ENCODE data around the gene AGPAT3.

Gene AGPAT3

GRCh38 chr21:43866659-43867331, 1.8 kb downstream of the AGPAT3 start (continued):
- peak; percentile 79 for TF ChIP-seq KLF1 (tag by site-specific recombination; IDR thresholded peaks at IDR 0.05)
- TF ChIP-seq KLF17 (tag by site-specific recombination; IDR thresholded peaks at IDR 0.05), result peak; percentile 34; the same call in 1 of the 2 replicates
- TF ChIP-seq ZNF354C (tag by site-specific recombination; IDR thresholded peaks at IDR 0.05; ENCODE audit: borderline replicate concordance, low read depth), result no peak
- TF ChIP-seq ZBTB44 (tag by site-specific recombination; IDR thresholded peaks at IDR 0.05), result peak; percentile 38; the same call in 1 of the 2 replicates
- no peak for TF ChIP-seq ZNF362 (tag by site-specific recombination; IDR thresholded peaks at IDR 0.05)
- TF ChIP-seq ZNF121 (tag by site-specific recombination; IDR thresholded peaks at IDR 0.05), result 0 out of 2 replicates have a peak, but pooled peaks have one; percentile 28
- no peak for TF ChIP-seq GLI2 (tag by site-specific recombination; IDR thresholded peaks at IDR 0.05; ENCODE audit: borderline replicate concordance, low read depth)
- no peak for TF ChIP-seq ZNF560 (tag by site-specific recombination; IDR thresholded peaks at IDR 0.05; ENCODE audit: borderline replicate concordance)
- TF ChIP-seq KLF7 (tag by site-specific recombination; IDR thresholded peaks at IDR 0.05; ENCODE audit: borderline replicate concordance), result peak; percentile 50; the same call in 1 of the 2 replicates
- no peak for TF ChIP-seq ZNF423 (tag by site-specific recombination; IDR thresholded peaks at IDR 0.05)
- peak; percentile 95 for TF ChIP-seq ZBTB20 (tag by site-specific recombination; IDR thresholded peaks at IDR 0.05)
- TF ChIP-seq ZNF140 (tag by site-specific recombination; IDR thresholded peaks at IDR 0.05), result no peak
- 0 out of 2 replicates have a peak, but pooled peaks have one; percentile 18 for TF ChIP-seq WT1 (tag by site-specific recombination; IDR thresholded peaks at IDR 0.05)
- peak; percentile 18; the same call in 1 of the 2 replicates for TF ChIP-seq ZEB2 (tag by site-specific recombination; IDR thresholded peaks at IDR 0.05)
- no peak for TF ChIP-seq ZNF768 (tag by site-specific recombination; IDR thresholded peaks at IDR 0.05)
- TF ChIP-seq ZBTB1 (tag by site-specific recombination; IDR thresholded peaks at IDR 0.05), result no peak
- no peak for TF ChIP-seq ZNF529 (tag by site-specific recombination; IDR thresholded peaks at IDR 0.05; ENCODE audit: insufficient replicate concordance)
- 0 out of 2 replicates have a peak, but pooled peaks have one; percentile 9 for TF ChIP-seq CTCF (tag by site-specific recombination; IDR thresholded peaks at IDR 0.05)
- 0 out of 2 replicates have a peak, but pooled peaks have one; percentile 4 for TF ChIP-seq PRDM1 (tag by site-specific recombination; IDR thresholded peaks at IDR 0.05)
- TF ChIP-seq ZNF580 (tag by site-specific recombination; IDR thresholded peaks at IDR 0.05), result no peak
- TF ChIP-seq FEZF1 (tag by site-specific recombination; IDR thresholded peaks at IDR 0.05), result peak; percentile 28; the same call in 1 of the 2 replicates
- TF ChIP-seq ZNF394 (tag by site-specific recombination; IDR thresholded peaks at IDR 0.05; ENCODE audit: borderline replicate concordance), result no peak
- no peak for TF ChIP-seq GFI1B (tag by site-specific recombination; IDR thresholded peaks at IDR 0.05)
- no peak for TF ChIP-seq MYNN (tag by site-specific recombination; IDR thresholded peaks at IDR 0.05; ENCODE audit: borderline replicate concordance)
- TF ChIP-seq ZNF843 (tag by site-specific recombination; IDR thresholded peaks at IDR 0.05), result no peak
- TF ChIP-seq ZNF274 (IDR thresholded peaks at IDR 0.05; ENCODE audit: low read length), result no peak
- no peak for TF ChIP-seq ZNF274 (tag by site-specific recombination; IDR thresholded peaks at IDR 0.05; ENCODE audit: borderline replicate concordance)
- no peak for TF ChIP-seq ZNF777 (tag by site-specific recombination; IDR thresholded peaks at IDR 0.05; ENCODE audit: borderline replicate concordance)
- no peak for TF ChIP-seq ZNF654 (tag by site-specific recombination; IDR thresholded peaks at IDR 0.05; ENCODE audit: low read depth)
- TF ChIP-seq HIC1 (tag by site-specific recombination; IDR thresholded peaks at IDR 0.05), result no peak
